GM23248 (cell line): ENCODE data around the gene GK2.

ENCODE experiments used
- EZH2 ChIP-seq: fragments of 200-600 bp; sonication (generic); IDR thresholded peaks from 2 replicates; pipeline ENCODE4 v1.6.1; 2018; ENCODE audit warnings: antibody characterized with exemption, mild to moderate bottlenecking; ENCODE audit not compliant: insufficient read depth, poor library complexity, severe bottlenecking
- EZH2phosphoT487 ChIP-seq: fragments of 200-600 bp; sonication (generic); IDR thresholded peaks from 2 replicates; pipeline ENCODE4 v1.6.1; 2018; ENCODE audit warnings: antibody characterized with exemption, moderate library complexity, mild to moderate bottlenecking, low read depth; ENCODE audit not compliant: insufficient read depth

- no peak for TF ChIP-seq EZH2phosphoT487
- no peak for TF ChIP-seq EZH2
Observed at GRCh38 chr4:79445371-79445781, 37.3 kb upstream of the GK2 start.
